Nephron progenitor cell (in vitro differentiated cells): ENCODE measurements around the gene GSAP.

Experiments
- DNase-seq: peaks from one replicate; pipeline ENCODE4 v3.0.0; 2021
- H3K27ac Mint-ChIP-seq: 2 replicates; pipeline ENCODE4 v1.8.0; 2021; ENCODE audit warnings: mild to moderate bottlenecking, moderate library complexity, mixed read lengths
- H3K27me3 Mint-ChIP-seq: 2 replicates; pipeline ENCODE4 v1.8.0; 2021; ENCODE audit warnings: mild to moderate bottlenecking, low read depth, mixed read lengths; ENCODE audit not compliant: poor library complexity
- H3K36me3 Mint-ChIP-seq: 2 replicates; pipeline ENCODE4 v1.8.0; 2021; ENCODE audit warnings: low read depth, mixed read lengths
- H3K4me1 Mint-ChIP-seq: 2 replicates; pipeline ENCODE4 v1.8.0; 2021; ENCODE audit warnings: mixed read lengths
- H3K4me3 Mint-ChIP-seq: 2 replicates; pipeline ENCODE4 v1.8.0; 2021; ENCODE audit warnings: mild to moderate bottlenecking, moderate library complexity, mixed read lengths
- H3K9me3 Mint-ChIP-seq: 2 replicates; pipeline ENCODE4 v1.8.0; 2021; ENCODE audit warnings: mild to moderate bottlenecking, moderate library complexity, mixed read lengths
- CTCF ChIP-seq: fragments of 200-600 bp; sonication (generic); IDR thresholded peaks from 2 replicates; pipeline ENCODE4 v1.5.0; 2021; ENCODE audit warnings: antibody characterized with exemption

GSAP gene

GRCh38 chr7:77266291-77266794 is 149.8 kb downstream of the GSAP start:
- H3K36me3 Mint-ChIP-seq, result no peaks in the 10 kb centered on the region
- no peak for DNase-seq
- H3K27me3 Mint-ChIP-seq, result peaks cover 3% of the 10 kb centered on the region
- H3K4me1 Mint-ChIP-seq, result no peaks in the 10 kb centered on the region
- no peak overlapping the region for H3K27ac Mint-ChIP-seq
- no peak overlapping the region for H3K4me3 Mint-ChIP-seq
- no peak for TF ChIP-seq CTCF
- H3K9me3 Mint-ChIP-seq, result peaks cover 12% of the 10 kb centered on the region

- H3K9me3 Mint-ChIP-seq, result peaks cover 12% of the 10 kb centered on the region
- H3K4me1 Mint-ChIP-seq, result no peaks in the 10 kb centered on the region
- no peaks in the 10 kb centered on the region for H3K36me3 Mint-ChIP-seq
- H3K27ac Mint-ChIP-seq, result no peak overlapping the region
- peaks cover 3% of the 10 kb centered on the region for H3K27me3 Mint-ChIP-seq
- no peak overlapping the region for H3K4me3 Mint-ChIP-seq
- no peak for DNase-seq
- no peak for TF ChIP-seq CTCF
Observed at GRCh38 chr7:77265666-77266065, 150.5 kb downstream of the GSAP start.

GRCh38 chr7:77262316-77262715 is 153.8 kb downstream of the GSAP start:
- peaks cover 4% of the 10 kb centered on the region for H3K9me3 Mint-ChIP-seq
- no peak overlapping the region for H3K27ac Mint-ChIP-seq
- H3K27me3 Mint-ChIP-seq, result peaks cover 3% of the 10 kb centered on the region
- H3K4me3 Mint-ChIP-seq, result no peak overlapping the region
- no peaks in the 10 kb centered on the region for H3K4me1 Mint-ChIP-seq
- no peak for TF ChIP-seq CTCF
- DNase-seq, result no peak
- H3K36me3 Mint-ChIP-seq, result no peaks in the 10 kb centered on the region
